Limb (tissue), 2 donors: Measurements from ENCODE around the gene MYD88.

Experiments
- DNase-seq, 2 donors: peaks; one replicate each; pipeline ENCODE4 v3.0.0-alpha.2; 2016; ENCODE audit errors: extremely low spot score in 2 of 2

Gene MYD88

DNA sequence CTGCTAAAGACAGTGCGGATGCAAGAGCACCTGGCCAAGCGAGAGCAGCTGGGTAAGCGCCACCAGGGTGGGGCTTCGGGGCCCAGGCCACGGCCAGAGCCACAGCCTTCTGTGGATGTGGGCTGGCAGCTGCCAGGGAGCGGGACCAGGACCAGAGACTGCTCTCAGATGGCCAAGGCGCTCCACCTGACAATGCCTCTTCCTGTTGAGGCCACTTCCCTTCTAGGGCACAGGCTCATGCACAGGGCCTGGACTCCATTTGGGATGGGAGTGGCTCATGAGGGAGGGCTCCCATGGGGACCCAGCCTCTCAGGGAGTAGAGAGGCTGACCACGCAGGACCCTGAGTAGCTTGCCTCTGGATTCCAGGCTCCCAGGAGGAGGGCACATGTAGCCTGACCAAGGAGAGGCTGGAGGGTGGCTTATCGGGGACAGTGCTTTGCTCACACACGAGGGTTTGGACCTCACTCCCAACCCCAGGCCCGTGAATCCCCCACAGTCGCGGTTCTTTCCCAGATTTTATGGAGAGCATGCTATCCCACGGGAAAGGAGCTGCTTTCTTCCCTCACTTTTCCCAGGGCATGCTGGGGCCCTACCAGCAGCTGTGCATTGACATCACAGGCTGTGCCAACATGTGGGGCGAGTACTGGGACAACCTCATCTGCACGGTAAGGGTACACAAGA lies 26.6 kb upstream of the MYD88 start:
- no peak for DNase-seq

DNA sequence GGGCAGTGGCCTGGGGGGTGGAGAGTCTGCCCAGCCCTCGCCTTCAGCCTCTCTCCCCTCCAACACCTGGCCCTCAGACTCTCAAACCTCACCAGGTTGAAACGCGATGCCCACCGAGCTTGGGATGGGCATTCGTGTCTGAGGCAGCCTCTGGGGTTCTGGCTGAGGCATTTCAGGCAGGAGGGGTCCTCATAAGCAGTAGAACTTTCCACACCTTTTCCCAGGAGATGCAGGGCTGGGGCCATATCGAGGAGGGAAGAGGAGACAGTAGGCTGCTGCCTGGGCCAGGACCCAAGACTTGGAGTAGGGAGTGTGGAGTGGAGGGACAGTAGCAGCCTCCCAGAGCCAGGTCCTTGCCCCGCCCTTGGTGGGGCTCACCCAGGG lies 26.1 kb upstream of the MYD88 start:
- DNase-seq = no peak

DNA sequence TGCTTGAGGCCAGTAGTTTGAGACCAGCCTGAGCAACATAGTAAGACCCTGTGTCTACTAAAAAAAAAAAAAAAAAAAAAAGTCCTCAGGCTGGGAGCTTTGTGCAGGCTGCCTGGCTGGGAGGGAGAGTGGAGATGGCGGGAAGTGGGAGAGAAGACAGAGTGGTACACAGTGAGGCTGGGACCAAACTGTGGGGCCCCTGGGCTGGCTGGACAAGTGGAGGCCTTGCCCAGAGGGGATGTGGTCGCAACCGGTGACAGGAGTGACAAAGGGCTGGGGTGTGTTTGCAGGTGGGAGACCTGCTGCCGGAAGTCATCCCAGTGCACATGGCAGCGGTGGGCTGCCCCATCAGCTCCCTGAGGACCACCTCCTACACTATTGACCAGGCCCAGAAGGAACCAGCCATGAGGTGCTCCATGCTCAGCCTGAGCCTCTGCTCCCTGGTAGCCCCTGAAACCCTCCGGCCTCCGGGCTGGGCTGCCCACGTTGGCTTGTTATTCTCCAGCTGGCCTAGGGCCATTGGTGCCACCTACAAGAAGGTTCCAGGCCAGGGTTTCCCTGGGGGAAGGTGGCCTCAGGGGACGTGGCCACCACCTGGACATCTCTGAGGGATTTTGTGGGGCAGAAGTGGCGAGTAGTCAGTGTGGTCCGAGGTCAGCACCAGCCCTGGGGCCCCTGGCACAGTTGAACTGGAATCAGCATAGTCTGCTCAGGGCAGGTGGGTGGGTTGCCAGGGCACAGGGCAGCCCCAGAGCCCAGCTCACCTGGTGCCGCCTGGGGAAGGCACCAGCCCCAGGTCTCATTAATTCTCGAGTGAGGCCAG lies 24.2 kb upstream of the MYD88 start:
- DNase-seq = no peak

DNA sequence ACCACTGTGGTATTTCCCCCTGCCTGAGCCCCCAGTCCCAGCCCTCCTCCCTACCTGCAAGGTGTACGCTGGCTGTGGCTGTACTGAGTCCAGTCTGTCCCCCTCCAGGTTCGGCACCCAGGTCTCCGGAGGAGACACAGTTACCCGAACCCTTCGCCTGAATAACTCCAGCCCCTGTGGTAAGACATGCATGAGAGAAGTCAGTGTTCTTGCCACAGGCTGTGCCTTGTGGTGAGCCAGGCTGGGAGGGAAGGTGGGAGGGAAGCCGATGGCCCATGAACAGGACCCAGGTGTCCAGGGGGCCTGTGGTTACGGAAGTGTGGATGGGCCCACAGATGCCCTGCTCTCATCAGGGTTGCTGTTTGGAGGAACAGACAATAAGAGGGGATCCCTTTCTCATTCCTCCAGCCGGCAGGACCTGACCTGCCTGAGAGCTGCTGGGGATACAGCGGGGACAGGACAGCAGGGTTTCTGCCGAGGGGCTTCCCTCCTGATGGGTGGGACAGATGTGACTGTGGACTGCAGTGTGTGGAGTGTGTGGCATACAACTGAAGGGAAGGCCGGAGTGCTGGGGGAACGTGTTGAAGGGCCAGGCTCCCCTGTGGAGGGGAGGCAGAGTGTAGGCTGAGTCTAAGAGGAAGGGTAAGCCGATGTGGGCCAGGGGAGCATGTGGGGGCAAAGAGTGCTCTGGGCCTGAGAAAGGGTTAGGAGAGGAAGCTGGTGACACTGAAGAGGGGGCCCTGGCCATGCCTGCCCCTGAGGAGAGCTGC lies 23.4 kb upstream of the MYD88 start:
- no peak for DNase-seq

DNA sequence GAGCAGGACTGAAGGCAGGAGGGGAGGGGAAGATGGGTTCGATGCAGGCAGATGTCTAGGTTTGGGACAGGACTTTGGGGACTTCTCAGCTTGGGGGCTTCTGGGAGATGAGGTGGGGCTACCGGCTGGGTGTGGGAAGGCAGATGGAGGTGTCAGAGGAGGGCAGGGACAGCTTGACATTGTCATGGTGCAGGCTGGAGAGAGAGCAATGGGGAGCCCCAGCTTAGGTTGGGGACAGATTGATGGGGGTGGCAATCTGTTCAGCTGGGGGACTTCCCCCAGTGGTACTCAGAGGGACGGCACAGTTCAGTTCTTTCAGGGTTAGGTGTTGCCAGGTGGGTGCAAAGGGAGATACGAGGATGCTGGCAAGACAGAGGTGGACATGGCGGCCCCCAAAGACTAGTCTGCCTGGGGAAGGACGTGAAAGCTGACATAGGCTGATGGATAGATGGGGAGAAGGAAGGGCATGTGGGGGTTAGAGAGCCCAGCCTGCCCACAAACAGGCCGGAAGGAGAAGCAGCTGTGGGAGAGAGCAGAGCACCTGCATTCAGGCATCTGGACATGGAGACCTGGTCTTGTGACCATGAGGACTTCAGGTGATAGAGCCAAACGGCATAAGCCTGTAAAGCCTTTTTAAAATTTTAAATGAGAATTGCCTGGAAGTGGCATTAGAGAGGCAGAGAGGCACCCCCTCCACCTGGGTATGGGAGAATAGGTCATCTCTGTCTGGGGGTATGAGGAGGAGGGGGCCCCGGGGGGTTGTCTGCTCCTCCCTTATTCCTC lies 22.6 kb upstream of the MYD88 start:
- DNase-seq = no peak

DNA sequence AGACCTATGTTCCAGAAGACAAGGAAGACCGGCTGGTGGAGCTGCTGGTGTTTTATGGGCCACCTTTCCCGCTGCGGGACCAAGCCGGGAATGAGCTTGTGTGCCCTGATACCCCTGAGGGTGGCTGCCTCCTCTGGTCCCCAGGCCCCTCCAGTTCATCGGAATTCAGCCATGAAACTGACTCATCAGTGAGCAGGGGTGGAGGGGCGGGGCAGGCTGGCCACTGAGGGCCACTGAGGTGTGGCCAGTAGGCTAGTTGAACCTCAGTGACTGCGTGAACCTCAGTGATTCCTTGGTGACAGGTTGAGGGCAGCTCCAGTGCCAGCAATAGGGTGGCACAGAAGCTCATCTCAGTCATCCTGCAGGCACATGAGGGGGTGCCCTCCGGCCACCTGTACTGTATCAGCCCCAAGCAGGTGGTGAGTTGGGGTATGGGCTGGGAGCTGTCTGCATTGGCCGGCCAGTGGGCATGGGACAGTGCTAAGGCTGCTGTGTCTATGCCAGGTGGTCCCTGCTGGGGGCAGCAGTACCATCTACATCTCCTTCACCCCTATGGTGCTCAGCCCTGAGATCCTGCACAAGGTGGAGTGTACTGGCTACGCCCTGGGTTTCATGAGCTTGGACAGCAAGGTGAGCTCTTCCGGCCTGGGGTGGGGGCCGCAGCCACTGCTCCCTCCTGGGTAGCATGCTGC lies 21.8 kb upstream of the MYD88 start:
- peak in 1 of 2 donors; percentile 23 for DNase-seq

DNA sequence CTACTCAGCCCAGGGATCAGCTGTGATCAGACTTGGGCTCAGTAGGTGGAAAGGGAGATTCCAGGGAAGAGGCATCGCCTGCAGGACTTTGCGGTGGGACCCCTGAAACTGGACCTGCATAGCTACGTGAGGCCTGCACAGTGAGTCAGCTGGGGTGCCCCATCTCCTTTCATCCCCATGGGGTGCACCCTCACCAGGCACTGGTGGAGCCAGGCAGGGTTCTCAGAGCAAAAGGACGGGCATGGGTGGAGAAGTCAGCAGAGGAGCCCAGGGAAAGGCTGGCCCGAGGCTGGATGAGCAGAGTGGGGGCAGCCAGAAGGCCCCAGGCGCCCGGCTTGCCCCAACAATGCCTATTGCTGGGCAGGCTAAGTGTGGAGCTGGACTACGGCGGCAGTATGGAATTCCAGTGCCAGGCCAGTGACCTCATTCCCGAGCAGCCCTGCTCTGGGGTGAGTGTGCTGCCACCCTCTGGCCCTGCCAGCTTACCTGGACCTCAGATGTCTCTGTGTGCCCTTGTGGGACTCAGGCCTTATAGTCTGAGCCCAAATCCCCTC lies 21.2 kb upstream of the MYD88 start:
- peak in 1 of 2 donors; percentile 24 for DNase-seq

DNA sequence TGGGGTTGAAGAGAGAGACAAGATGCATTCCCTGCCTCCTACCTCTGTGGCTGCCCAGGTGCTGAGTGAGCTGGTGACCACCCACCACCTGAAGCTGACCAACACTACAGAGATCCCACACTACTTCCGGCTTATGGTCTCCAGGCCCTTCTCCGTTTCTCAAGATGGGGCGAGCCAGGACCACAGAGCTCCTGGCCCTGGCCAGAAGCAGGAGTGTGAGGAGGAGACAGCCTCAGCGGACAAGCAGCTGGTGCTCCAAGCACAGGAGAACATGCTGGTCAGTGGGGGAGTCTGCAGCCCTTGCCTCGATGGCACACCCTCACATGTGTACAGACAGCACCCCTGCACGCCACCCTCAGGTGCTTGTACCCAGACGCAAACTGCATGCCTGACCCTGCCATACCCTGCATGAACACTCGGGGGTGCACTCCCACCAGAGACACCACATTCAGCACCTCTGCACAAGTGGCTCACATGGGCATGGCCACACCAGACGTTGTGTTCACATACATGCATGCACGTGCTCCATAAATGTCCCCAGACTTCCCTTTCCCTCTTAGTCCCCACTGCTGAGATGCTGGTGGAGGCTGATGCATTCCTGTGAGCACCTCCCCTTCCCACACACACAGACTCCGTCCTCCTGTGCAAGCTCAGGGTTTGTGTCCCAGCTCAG lies 20.6 kb upstream of the MYD88 start:
- DNase-seq = peak in 1 of 2 donors; percentile 55

DNA sequence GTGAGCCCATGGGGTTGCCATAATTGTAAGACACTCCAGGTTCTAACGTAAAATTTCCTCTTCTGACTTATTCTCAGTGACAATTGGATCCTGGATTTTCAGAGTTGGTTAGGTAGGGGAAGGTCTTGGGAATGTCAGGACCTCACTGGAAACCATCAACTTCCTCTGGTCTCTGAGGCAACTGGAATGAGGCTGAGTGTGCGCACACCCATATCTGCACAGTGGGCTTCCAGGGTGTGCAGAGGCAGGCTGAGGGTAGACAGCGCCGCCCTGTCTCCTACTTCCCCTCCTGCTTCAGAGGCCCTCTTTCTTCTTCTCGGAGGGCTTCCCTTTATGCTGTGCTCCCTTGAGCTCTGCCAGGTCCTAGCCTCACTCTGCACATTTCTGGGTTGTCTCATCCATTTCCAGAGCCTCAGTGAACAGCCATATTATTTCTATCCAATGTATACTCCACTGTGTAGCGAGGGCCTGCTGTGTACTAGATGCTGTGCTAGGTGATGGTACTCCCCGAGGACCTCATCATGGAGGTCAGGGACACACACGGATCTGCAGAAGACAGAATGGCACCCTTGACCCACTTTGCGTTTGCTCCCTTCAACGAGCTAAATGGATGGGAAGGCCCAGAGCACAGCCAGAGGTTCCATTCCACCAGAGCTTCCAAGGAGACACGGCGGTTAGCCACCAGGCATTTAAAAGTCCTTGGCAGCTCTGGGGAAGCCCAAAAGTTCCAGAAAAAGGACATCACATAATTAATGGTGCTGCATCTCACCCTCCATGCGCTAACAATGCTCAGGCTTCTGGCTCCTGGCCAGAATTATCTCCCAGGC lies 19.8 kb upstream of the MYD88 start:
- DNase-seq = peak in 1 of 2 donors; percentile 24

DNA sequence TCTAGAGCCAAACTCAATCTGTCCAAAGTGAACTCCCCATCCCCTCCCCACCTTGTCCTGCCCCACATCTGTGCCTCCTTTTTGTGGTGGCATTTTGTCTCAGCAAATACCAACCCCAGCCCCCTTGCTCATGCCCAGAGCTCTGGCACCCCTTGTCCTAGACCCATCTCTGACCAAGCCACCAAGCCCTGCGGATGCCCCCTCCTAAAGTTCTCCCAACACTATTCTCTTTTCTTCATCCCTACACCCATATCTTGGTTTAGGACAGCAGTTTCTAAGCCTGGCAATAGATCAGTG lies 19.3 kb upstream of the MYD88 start:
- DNase-seq = no peak

DNA sequence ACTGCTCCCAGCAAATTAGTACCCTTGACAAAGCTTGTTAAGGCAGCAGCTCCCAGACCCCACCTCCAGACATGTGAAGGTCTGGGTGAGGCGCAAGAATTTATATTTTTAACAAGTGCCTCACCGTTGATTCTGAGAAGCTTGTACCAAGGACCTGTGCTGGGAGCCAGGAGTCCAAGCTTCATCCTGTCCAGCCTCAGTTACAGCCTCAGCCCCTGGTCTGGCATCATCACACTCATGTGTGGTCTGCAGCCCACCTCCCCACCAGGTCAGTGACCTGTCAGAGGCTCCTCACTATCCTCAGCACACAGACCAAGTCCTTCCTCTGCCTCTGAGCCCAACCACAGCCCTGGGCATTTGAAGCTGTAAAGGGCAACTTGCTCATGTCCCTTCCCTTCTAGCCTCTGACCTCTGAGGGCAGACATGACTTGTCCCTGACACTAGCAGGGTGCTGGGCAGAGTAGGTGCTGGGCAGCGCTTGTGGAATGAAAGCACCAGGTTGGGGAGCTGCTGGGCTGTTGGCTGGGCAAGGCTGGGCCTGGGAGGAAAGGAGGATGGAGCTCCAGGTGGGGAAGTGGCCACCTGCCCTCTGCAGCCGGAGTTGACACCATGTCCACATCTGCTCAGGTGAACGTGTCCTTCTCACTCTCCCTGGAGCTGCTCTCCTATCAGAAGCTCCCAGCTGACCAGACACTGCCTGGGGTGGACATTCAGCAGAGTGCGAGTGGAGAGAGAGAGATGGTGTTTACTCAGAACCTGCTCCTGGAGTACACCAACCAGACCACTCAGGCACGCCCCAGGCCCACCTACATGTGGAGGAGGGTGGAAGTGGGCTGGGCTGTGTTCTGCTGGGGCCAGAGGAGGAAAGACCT lies 18.4 kb upstream of the MYD88 start:
- DNase-seq = peak in 1 of 2 donors; percentile 7

DNA sequence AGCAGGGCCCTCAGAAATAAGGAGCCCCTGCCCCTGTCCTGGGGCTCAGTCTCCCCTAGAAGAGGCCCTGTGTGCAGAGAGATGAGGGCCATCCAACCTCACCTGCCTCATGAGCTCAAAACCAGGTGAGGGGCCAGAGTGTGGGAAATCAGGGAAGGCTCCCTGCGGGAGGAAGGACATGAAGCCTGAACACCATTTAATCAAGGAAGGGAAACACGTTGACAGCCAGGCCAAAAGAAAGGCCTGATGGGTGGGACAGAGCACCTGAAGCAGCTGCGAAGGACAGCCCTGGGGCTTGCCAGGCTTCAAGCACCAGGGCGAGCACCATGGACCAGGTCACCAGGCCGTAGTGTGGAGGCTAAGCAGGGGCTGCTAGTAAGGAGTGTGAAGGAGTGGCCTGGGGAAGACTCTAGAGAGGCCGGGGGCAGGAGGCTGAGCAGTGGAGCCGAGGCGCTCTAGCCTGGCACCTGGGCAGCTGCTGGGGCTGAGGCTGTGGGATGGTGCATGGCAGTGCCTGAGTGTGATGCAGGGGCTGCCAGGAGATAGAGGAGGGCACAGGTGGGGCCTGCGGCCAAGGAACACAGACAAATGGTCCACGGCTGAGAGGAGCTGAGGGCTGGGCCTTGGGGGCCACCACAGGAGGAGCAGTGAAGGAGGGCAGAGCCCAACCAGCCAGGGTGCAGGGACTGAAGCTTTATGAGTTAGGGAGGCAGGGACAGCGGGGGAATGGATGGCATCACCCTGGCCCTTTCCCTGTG lies 17.6 kb upstream of the MYD88 start:
- DNase-seq = no peak

DNA sequence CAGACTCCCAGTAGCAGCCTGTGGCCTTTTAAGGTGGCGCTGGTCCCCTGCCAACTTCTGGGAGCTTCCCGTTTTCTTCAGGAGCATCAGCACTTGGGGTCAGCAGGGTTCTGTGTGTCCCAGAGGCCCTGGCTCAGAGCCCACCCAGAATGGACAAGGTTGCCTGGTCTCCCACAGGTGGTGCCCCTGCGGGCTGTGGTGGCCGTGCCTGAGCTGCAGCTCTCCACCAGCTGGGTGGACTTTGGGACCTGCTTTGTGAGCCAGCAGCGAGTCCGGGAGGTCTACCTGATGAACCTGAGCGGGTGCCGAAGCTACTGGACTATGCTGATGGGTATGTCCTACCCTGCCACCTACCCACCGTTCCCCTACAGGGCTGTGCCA lies 17.0 kb upstream of the MYD88 start:
- DNase-seq = no peak

DNA sequence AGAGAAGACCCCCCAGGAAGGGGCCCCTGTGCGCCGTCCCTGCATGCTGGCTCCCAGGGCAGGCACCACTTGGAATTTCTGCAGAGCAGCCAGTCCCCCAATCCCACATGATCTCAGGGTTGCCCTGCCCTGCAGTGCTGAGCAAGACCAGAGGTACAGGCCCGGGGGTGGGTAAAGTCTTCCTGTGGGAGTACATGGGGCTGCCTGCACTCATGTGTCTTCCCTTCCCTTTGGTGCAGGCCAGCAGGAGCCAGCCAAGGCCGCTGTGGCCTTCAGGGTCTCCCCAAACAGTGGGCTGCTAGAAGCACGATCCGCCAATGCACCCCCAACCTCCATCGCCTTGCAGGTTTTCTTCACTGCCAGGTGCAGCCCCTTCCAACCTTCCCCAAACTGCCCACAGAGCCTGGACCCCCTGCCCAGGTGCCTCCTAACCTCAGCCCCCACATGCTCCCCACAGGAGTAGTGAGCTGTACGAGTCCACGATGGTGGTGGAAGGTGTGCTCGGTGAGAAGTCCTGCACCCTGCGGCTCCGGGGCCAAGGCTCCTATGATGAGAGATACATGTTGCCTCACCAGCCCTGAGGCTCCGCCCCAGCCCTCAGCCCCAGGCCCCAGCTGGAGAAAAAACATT lies 16.5 kb upstream of the MYD88 start:
- no peak for DNase-seq

DNA sequence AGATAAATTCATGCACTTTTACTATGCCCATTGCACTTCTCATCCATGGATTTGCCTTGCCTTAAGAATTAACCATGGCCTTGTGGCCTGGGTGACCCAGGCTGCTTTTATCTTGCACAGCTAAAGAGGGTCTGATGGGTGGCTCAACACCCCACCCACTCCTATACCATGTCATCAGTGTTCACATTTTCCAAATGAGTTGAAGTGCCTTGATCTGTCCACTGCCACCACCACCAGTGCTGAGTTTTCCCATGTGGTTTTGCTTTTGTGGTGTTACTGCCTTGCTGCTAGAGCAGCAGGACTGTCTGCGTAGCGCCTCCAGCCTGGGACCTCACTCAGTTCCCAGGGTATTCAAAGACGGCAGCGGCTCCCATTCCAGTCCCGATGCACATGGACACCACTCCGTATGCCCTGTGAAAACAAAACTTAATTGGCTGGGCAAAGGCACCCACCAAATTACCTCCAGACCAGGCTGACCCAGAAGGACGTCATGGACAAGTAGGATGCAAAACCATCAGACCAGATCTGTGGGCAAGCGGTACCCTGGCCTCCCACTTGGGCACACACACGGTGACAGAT lies 15.7 kb upstream of the MYD88 start:
- DNase-seq = no peak

DNA sequence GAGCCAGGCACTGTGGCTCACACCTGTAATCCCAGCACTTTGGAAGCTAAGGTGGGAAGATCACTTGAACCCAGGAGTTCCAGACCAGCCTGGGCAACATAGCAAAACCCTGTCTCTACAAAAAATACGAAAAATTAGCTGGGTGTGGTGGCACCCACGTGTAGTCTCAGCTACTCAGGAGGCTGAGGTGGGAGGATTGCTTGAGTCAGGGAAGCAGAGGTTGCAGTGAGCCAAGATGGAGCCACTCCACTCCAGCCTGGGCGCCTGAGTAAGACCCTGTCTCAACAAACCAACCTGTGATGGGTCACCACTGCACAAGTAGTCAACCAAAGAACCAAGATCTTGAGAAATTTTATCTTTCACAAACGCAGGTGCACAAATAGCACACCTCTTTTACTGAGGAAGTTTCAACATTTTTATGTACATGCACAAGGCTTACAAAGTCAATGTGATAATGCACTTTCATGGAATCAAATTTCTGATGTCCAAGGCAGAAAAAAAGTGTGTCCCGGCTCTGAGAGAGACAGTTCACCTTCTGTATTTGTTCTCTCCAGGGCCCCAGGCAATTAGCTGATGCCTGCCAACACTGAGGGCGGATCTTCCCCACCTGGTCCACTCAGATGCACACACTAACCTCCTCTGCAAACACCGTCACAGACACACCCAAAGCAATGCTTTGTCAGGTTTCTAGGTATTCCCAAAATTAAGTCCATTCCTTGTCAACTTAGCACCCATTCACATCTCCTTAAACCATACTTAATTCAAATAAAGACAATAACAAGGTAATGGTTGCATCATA lies 13.9 kb upstream of the MYD88 start:
- DNase-seq = no peak
